Mononuclear cell (primary cell): ENCODE data around the gene TBCD. TPM values are rescaled to one million over a fixed set of nuclear protein-coding genes. Genes with fewer than 3 reads are reported as not detected.

Experiments
- H3K27me3 ChIP-seq: 2 replicates; pipeline ENCODE4 v1.6.0; 2011; ENCODE audit warnings: low read length, control low read depth; ENCODE audit not compliant: insufficient read depth
- H3K4me1 ChIP-seq: 2 replicates; pipeline ENCODE4 v1.5.1; 2011; ENCODE audit warnings: mild to moderate bottlenecking, low read length, control low read depth; ENCODE audit not compliant: insufficient read depth
- H3K4me3 ChIP-seq: 2 replicates; pipeline ENCODE4 v1.5.1; 2011; ENCODE audit warnings: mild to moderate bottlenecking, low read length, moderate library complexity
- H3K9me3 ChIP-seq: 2 replicates; pipeline ENCODE4 v1.5.1; 2011; ENCODE audit warnings: low read depth, mild to moderate bottlenecking, control low read depth, low read length
- total RNA-seq: library from RNA; depleted of rRNA; stranded (reverse); fragments of >200 nt; gene quantifications from one replicate; pipeline ENCODE4 v1.2.3, GENCODE V29; 2012

The TBCD gene
- total RNA-seq, result 20.5 TPM

DNA sequence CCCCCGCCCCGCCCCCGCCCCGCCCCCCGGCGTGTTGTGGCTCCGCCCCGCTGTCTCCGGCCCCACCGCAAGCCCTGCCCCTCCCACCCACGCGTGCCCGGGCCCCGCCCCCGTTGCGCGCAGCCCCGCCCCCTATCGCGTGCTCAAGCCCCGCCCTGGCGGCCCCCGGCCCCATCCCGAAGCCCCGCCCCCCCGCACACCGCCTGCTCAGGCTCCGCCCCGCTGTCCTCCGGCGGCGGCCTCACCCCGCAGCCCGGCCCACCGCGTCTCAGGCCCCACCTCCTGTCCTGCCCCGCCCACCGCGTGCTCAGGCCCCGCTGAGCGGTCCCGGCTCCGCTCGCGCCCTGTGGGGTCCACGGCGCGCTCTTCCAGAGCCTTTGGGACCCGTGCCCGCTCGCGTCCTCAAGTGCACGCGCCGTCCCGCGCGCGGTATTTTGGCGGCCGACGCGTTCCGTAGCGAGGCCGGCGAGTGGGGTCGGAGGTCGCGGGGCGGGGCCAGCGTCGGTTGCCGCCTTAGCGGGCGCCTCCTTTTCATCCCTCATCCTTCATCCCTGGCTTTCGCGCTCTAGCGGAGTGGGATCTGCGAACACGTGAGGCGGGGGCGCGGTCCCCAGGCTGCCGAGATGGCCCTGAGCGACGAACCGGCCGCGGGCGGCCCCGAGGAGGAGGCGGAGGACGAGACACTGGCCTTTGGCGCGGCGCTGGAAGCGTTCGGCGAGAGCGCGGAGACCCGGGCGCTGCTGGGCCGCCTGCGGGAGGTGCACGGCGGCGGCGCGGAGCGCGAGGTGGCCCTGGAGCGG, at the start of gene TBCD:
TBCD (plus strand) TSS at position 495 of the 800 bp plus-strand sequence; CDS start at position 624, 129 bp downstream.
- Histone ChIP-seq H3K27me3 (no peaks in the 10 kb centered on the region), H3K4me3 (peak within 1 kb of the TSS; percentile 77), H3K9me3 (no peaks in the 10 kb centered on the region), H3K4me1 (peaks cover 16% of the 10 kb centered on the region)

DNA sequence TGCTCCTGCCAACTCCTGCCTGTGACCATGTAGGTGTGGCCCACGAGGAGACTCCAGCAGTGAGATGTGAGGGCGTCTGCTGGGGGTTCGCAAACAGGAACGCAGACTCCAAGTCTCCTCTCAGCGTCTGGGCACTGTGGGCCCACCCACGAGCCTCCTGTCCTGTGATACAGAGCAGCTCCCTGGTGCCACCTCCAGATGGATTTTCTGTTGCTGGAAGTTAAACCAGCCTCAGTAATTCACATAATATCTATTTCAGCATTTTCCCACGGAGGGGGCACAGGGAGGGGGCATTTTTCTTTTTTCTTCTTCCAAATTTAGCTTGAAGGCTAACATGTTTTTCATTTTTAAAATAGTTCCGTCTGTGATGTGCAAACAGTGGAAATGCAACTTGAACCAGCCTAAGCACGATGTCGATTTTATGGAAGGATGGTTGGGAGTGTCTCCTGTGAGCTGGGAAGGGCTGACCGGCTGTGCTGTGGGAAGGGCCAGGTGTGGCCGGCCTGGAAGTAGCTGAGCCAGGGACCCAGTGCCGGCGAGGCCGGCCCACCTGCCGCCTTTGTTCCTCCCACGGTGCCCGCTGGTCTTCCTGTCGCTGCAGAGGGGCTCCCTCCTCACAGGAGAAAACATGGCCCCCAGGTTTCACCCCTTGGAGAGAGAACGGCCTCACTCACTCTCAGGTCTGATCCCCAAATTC, 49.5 kb upstream of the TBCD start:
- H3K27me3 ChIP-seq, result peaks cover under 1% of the 10 kb centered on the region
- no peaks in the 10 kb centered on the region for H3K9me3 ChIP-seq
- peaks cover 12% of the 10 kb centered on the region for H3K4me1 ChIP-seq
- no peak overlapping the region for H3K4me3 ChIP-seq

DNA sequence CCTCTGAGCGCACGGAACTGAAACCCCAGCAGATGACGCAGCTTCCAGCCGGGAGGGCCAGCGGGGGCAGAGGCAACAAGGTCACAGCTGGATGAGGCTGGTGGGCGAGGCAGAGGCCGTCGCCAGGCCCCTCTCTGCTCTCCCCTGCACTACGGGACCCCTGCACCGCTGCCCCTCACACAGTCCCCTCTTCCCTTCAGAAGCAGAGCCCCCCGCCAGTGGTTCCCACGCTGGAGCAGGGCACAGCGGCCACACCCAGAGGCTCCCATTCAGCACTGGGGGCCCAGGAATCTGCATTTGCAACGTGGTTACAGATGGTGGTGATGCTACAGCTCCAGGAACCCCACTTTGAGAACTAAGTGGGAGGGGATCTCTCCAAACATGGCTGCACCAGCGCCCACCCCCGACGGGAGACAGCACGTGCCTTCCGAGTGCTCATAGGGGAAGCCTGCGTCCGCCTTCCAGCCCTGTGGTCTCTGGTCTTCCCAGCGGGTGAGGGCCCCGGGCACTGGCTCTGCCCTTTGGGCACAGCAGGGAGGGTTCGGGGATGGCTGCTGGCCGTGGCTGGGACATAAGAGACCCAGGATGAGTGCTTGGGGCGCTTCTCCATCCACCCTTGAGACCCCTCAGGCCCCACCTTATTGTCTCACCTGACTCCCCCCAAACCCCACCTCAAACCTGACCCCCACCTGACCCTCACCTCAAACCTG, 48.7 kb upstream of the TBCD start:
- Histone ChIP-seq H3K4me1 (peaks cover 5% of the 10 kb centered on the region), H3K9me3 (no peaks in the 10 kb centered on the region), H3K27me3 (no peaks in the 10 kb centered on the region), H3K4me3 (no peak overlapping the region)

DNA sequence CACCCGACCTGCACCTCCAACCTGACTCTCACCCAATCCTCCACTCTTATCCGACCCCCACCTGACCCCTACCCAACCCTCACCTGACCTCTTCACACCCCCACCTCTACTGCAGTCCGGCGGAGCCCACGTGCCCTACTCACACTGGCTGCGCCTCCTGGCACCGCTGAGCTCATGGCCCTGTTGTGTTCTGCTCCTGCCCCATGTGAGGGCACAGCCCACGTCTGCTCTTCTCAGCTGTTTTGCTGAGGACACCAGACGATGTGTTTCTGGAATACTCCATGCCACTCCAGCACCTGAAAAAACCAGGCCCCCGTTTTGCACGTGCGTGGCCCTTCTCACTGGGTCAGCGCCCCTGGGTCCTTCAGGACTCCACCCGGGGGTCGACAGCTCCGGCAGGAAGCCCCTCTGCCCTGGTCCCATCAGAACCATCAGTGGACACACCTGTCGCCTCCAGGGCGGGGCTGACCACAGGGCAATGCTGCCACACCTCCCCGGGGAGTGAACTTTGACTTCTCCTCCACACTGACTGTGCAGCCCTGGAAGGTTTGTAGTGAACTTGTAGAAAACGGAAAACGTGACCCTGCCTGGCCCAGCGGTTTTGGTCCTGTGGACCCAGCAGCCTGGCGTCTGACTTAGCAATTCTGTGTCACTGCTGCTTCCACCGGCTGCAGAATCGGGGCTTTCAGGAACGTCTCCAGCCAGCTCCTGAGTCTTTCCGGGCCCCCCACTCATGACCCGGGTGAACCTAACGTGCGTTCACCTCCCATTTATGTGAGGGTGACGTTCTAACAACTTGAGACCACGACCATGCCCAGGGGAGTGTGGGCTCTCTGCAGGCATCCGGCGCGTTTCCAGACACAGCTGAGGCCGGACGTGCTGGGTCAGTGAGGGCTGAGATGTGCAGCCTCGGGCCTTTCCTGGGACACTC, 47.7 kb upstream of the TBCD start:
- Histone ChIP-seq H3K4me1 (peaks cover 2% of the 10 kb centered on the region), H3K27me3 (no peaks in the 10 kb centered on the region)

DNA sequence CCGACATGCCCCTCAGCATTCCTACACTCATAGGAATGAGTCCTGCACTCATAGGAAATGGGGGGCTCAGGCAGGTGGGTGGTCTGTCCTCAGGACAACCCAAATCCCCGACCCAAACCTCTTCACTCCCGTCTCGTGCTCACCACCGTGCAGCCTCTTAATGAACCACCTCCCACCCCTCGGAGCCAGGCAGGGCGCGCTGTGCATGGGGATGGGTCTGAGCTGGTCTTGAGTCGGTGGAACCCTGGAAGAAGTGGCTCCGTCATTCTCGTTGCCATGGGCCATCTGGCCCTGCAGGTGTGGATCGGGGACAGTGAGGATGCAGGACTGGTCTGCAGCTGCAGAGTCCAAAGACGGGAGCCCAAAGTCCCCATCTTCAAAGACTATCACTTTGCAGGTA, 47.0 kb upstream of the TBCD start:
- Histone ChIP-seq H3K27me3 (no peaks in the 10 kb centered on the region), H3K9me3 (no peaks in the 10 kb centered on the region), H3K4me1 (no peaks in the 10 kb centered on the region), H3K4me3 (no peak overlapping the region)

More for the DNA sequence above, 47.7 kb upstream of the TBCD start:
- Histone ChIP-seq H3K9me3 (no peaks in the 10 kb centered on the region), H3K4me3 (no peak overlapping the region)

DNA sequence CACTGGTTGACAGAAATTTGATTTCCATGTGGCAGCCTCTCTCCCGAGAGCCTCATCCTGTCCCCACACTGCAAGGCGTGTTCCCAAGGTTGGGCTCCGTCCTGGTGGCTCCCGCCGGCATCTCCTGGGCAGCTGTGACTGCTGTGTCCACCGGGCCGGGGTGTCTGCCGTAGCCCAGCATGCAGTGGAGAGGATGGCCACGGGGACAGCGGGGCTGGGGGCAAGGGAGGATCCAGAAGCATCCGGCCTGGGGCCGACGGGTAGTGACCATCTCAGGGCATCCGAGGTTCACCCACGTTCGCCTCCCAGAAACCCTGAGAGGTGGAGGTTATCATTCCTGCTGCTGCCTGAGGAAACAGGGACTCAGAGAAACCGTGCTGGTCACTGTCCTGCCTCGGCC, 46.1 kb upstream of the TBCD start:
- Histone ChIP-seq H3K9me3 (no peaks in the 10 kb centered on the region), H3K4me1 (no peaks in the 10 kb centered on the region), H3K27me3 (no peaks in the 10 kb centered on the region), H3K4me3 (no peak overlapping the region)

DNA sequence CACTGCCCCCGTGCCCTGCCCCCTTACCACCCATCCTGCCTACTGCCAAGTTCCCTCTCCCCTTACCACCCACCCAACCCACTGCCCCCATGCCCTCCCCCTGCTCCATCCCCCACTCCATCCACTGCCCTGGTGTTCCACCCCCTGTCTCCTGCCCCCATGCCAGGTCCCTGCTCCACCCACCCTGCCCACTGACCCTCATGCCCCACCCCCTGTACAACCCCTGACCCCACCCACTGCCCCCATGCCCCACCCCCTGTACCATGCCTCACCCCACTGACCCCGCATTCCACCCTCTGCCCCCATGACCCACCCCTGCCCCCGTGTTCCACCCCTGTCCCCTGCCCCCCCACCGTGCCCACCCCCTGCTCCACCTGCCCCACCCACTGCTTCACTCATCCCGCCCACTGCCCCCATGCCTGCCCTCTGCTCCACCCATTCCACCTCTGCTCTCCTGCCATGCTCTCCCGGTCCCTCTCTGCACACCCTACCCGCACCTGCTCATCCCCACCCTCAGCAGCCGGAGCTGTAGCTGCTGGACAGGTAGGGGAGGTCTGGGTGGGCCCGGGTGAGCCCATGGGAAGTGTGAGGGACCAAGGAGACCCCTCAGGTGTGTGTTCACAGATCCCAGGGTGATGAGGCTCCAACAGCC, 42.7 kb upstream of the TBCD start:
- Histone ChIP-seq H3K4me3 (no peak overlapping the region), H3K4me1 (no peaks in the 10 kb centered on the region), H3K27me3 (no peaks in the 10 kb centered on the region), H3K9me3 (no peaks in the 10 kb centered on the region)

DNA sequence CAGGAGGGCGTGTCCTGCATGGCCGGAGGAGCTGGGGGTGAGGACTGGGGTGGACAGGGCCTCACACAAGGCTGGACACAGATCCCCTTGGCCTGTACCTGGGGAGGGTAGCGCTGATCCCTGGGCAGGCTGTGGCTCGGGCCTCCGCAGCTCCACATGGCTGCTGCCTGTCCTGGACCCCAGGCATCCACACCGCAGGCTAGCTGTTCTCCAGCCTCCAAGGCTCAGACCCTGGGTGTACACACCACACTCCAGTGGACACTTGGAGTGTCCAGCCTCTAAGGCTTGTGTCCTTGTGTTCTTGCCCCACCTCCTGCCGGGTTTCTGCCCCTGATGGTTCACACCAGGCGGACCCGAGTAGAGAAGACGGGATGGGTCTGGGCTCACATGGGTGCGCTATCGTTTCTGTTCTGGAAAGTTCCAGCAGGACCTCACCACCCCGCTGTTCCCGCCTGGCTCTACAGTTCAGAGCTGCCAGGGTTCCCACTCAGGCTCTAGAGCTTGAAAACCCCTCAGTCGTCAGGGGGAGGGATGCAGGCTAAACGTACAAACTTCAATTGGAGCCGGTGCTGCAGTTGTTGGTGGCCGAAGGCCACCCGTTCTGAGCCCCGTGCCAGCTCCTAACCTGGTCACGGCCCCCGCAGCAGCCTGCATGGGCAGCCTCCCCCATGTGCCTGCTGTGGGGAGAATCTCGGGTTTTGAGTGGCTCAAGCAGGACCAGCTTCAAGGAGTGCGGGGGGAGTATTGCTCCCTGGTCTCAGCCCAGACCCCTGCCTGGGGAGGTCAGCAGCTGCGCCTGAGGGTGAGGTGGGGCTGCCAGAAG, 42.0 kb upstream of the TBCD start:
- Histone ChIP-seq H3K4me1 (no peaks in the 10 kb centered on the region), H3K9me3 (no peaks in the 10 kb centered on the region), H3K27me3 (no peaks in the 10 kb centered on the region), H3K4me3 (no peak overlapping the region)

DNA sequence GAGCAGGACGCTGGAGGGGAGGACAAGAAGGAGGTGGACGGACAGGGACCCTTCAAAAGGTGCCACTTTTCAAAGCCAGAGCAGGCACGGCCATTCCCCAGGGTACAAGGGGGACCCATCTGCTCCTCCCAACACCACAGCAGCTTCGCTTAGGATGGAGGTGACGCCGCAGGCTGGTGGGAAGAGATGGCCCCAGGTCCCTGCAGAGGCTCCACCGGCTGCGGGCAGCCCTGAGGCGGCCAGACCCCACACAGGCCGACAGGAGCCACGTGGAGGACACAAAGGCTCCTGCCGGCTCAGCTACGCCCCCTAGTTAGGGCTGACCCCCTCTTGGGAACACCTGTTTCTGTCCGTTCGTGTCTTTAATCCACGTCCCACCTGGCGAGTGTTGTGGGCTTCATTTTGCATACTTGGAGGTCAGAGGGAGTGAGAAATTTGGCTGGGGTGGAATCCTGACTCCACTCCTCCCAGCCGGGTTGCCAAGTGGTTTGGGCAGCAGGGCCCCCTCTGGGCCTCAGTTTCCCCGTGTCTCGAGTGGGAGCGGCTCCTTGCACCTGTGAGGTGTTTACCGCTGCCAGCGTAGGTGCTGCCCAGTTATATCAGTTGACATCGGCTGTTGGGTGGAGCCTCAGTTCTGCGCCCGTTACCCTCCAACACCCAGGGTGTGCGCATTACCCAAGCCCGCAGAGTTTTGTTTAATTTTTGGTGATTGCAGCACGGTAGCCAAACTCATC, 41.2 kb upstream of the TBCD start:
- no peaks in the 10 kb centered on the region for H3K9me3 ChIP-seq
- H3K27me3 ChIP-seq, result no peaks in the 10 kb centered on the region
- H3K4me3 ChIP-seq, result no peak overlapping the region
- H3K4me1 ChIP-seq, result peaks cover under 1% of the 10 kb centered on the region

DNA sequence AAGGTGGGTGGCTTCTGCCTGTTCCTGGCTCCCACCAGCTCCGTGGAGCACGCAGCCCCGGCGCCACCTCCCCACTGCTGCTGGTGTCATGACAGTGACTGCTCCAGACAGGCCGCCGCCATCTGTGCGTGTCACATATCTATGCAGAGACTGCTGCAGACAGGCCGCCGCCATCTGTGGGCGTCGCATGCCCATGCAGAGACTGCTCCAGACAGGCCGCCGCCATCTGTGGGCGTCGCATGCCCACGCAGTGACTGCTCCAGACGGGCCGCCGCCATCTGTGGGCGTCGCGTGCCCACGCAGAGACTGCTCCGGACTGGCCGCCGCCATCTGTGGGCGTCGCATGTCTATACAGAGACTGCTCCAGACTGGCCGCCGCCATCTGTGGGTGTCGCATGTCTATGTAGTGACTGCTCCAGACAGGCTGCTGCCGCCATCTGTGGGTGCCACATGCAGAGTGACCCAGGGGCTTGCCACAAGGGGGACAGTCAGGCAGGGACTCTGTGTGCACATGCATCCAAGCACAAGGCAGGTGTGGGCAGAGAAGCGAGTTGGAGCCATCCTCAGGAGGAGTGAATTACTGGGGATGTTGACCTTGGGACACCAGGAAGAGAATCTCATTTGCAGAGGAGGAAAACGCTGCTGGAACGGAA, 38.7 kb upstream of the TBCD start:
- Histone ChIP-seq H3K4me1 (peaks cover 18% of the 10 kb centered on the region), H3K27me3 (no peaks in the 10 kb centered on the region), H3K9me3 (no peaks in the 10 kb centered on the region), H3K4me3 (no peak overlapping the region)

DNA sequence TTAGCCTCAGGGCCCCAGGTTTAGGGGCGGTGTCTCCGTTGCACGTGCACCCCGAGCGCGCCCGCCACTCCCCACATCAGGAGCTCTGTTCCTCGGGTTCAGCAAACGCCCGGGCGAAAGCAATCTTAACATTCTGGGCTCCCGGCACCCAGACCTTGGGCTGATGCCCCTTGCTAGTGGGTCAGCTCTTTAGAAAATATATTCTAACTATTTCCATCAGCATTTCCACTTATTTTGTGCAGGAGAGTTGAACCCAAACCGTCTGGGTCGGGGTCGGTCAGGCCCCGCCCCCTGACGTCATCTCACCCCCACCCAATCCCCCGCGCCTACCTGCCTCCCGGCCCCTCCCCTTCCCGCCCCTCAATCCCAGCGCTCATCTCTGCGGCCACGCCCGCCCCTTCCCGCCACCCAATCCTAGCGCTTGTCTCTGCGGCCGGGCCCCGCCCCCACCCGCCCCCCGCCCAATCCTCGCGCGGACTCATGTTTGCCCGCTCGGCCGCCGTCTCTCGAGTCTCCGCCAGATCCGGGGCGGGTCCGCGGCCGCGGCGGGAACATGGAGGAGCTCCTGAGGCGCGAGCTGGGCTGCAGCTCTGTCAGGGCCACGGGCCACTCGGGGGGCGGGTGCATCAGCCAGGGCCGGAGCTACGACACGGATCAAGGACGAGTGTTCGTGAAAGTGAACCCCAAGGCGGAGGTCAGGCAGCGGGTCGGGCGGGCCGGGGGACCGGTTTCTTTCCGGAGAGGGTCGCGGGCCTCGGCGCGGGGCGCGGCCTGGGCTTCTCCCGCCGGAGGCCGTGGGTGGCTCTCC, 35.5 kb upstream of the TBCD start, which contains the start of gene FN3KRP:
FN3KRP (plus strand) TSS at position 504 of the 808 bp plus-strand sequence; CDS start at position 554, 50 bp downstream.
- Histone ChIP-seq H3K4me1 (peaks cover 19% of the 10 kb centered on the region), H3K27me3 (no peaks in the 10 kb centered on the region), H3K9me3 (no peaks in the 10 kb centered on the region), H3K4me3 (peak within 1 kb of the TSS; percentile 63)
